Kidney (tissue), 14 donors: ENCODE data around the gene ZBTB6. TPM values are rescaled to one million over a fixed set of nuclear protein-coding genes. Genes with fewer than 3 reads are reported as not detected.

Source experiments
- DNase-seq, 5 donors: peaks; one replicate each; pipeline ENCODE4 v3.0.0-alpha.2; 2013 to 2020
- FAIRE-seq: peaks from 2 replicates; lab custom pipeline; 2012; peaks lifted over from hg19 to GRCh38; lab: Jason Lieb, UNC
- H3K27ac ChIP-seq, 2 donors: one replicate each; pipeline ENCODE4 v1.7.0; 2013; ENCODE audit warnings: low read depth in 2 of 2, low read length in 2 of 2, inconsistent platforms in 1 of 2
- H3K27me3 ChIP-seq: one replicate; pipeline ENCODE4 v1.7.1; 2013; ENCODE audit warnings: low read length, inconsistent platforms; ENCODE audit not compliant: control insufficient read depth, insufficient read depth
- H3K36me3 ChIP-seq, 3 donors: one replicate each; pipeline versions ENCODE4 v1.7.0 to v1.7.1; 2013; ENCODE audit warnings: low read length in 3 of 3, control low read depth in 1 of 3, inconsistent platforms in 1 of 3; ENCODE audit not compliant: insufficient read depth in 3 of 3, control insufficient read depth in 2 of 3
- H3K4me1 ChIP-seq, 3 donors: one replicate each; pipeline versions ENCODE4 v1.7.0 to v1.7.1; 2013; ENCODE audit warnings: low read length in 3 of 3, inconsistent platforms in 1 of 3, low read depth in 1 of 3; ENCODE audit not compliant: control insufficient read depth in 2 of 3, insufficient read depth in 2 of 3
- H3K4me3 ChIP-seq, 3 donors: one replicate each; pipeline versions ENCODE4 v1.7.0 to v1.8.1; 2013; ENCODE audit warnings: low read length in 3 of 3, control low read depth in 1 of 3, inconsistent platforms in 1 of 3
- H3K9ac ChIP-seq, 3 donors: one replicate each; pipeline versions ENCODE4 v1.7.0 to v1.7.1; 2013; ENCODE audit warnings: low read length in 3 of 3, control low read depth in 1 of 3, inconsistent platforms in 1 of 3
- H3K9me3 ChIP-seq, 3 donors: one replicate each; pipeline versions ENCODE4 v1.7.0 to v1.7.1; 2013; ENCODE audit warnings: low read length in 3 of 3, control low read depth in 1 of 3, inconsistent platforms in 1 of 3; ENCODE audit not compliant: control insufficient read depth in 2 of 3, insufficient read depth in 1 of 3
- CTCF ChIP-seq: IDR thresholded peaks from 3 replicates; pipeline ENCODE4 v1.5.1; 2012; ENCODE audit warnings: mild to moderate bottlenecking, moderate library complexity, borderline replicate concordance; ENCODE audit not compliant: insufficient read depth; ENCODE audit errors: extremely low read depth
- intact Hi-C: fragments of 100-400 bp; cut with DNase I; formaldehyde crosslinking; loops from one replicate; pipeline ENCODE4 v1.11.1; 2022
- polyA plus RNA-seq: library from polyadenylated mRNA; stranded (reverse); fragments of 350-450 nt; fragmentation: Illumina TruSeq; extraction: RNeasy Lipid Tissue Mini Kit (QIAGEN cat#74804); gene quantifications from one replicate; pipeline ENCODE4 v1.2.3, GENCODE V29; 2014; ENCODE audit warnings: low read depth, low replicate concordance; ENCODE audit not compliant: insufficient read depth
- total RNA-seq: library from RNA; stranded (reverse); fragmentation: NEBNext Ultra II Directional; extraction: Animal tissue kit (Norgen Biotek cat#: 25700); gene quantifications from one replicate; pipeline ENCODE4 v1.2.1, GENCODE V29; 2021
- donor health status: control.
- donor health status: control.
- donor health status: control.
- donor health status: control.
- donor health status: control.
- donor health status: DM: yes; HTN: yes; CAD: no.
- donor health status: Normal renal cell carcinoma (clear cell type).

Gene ZBTB6
- total and polyA plus RNA-seq, 2 donors from 2014 or later = 2.0 to 9.8 TPM

GRCh38 chr9:122939601-122940000 lies 26.5 kb upstream of the ZBTB6 start:
- H3K9me3 ChIP-seq = no peaks in the 10 kb centered on the region
- H3K27ac ChIP-seq = no peak overlapping the region
- peaks cover 0 to 10% (median 4%) of the 10 kb centered on the region in 3 donors for H3K4me1 ChIP-seq
- intact Hi-C loops = no loop called here
- peaks cover 4 to 11% (median 4%) of the 10 kb centered on the region in 3 donors for H3K36me3 ChIP-seq
- no peak overlapping the region for H3K4me3 ChIP-seq
- H3K27me3 ChIP-seq = no peaks in the 10 kb centered on the region
- no peak for FAIRE-seq
- no peak for DNase-seq
- no peak for TF ChIP-seq CTCF
- no peak overlapping the region for H3K9ac ChIP-seq

- Histone ChIP-seq H3K9me3 (no peaks in the 10 kb centered on the region), H3K9ac (no peak overlapping the region), H3K27ac (no peak overlapping the region), H3K4me1 (peaks cover 0 to 7% (median 4%) of the 10 kb centered on the region in 3 donors), H3K27me3 (no peaks in the 10 kb centered on the region), H3K4me3 (no peak overlapping the region), H3K36me3 (peaks cover 4 to 11% (median 4%) of the 10 kb centered on the region in 3 donors)
- TF ChIP-seq CTCF = no peak
- DNase-seq = no peak
- no peak for FAIRE-seq
- intact Hi-C loops = no loop called here
Observed at GRCh38 chr9:122936883-122937282, 23.8 kb upstream of the ZBTB6 start.

GRCh38 chr9:122936464-122936863 lies 23.3 kb upstream of the ZBTB6 start:
- Histone ChIP-seq H3K9me3 (no peaks in the 10 kb centered on the region), H3K27me3 (no peaks in the 10 kb centered on the region), H3K4me3 (no peak overlapping the region), H3K4me1 (peaks cover 0 to 4% (median 4%) of the 10 kb centered on the region in 3 donors), H3K36me3 (peaks cover 4 to 11% (median 4%) of the 10 kb centered on the region in 3 donors), H3K9ac (no peak overlapping the region), H3K27ac (no peak overlapping the region)
- DNase-seq (no peak), FAIRE-seq (no peak)
- no peak for TF ChIP-seq CTCF
- intact Hi-C loops = no loop called here
